Spleen (tissue), 11 donors: ENCODE measurements around the gene GJB4. TPM values are rescaled to one million over a fixed set of nuclear protein-coding genes. Genes with fewer than 3 reads are reported as not detected.

ENCODE experiments used
- DNase-seq: peaks from one replicate; pipeline ENCODE4 v3.0.0-alpha.2; 2020
- H3K27ac ChIP-seq, 8 donors: fragments of 200-600 bp; sonication (generic) in 7 of 8; 1 replicate in 4 of 8; 2 replicates in 4 of 8; pipeline versions ENCODE4 v1.5.0 to v1.8.0; 2016 to 2021; ENCODE audit warnings: inconsistent platforms in 4 of 8, mild to moderate bottlenecking in 4 of 8, moderate library complexity in 1 of 8
- H3K27me3 ChIP-seq, 7 donors: fragments of 200-600 bp; sonication (generic) in 6 of 7; replicated peaks in 1 of 7; 1 replicate in 4 of 7; 2 replicates in 3 of 7; pipeline versions ENCODE4 v1.5.0 to v1.8.0; 2016 to 2021; ENCODE audit warnings: inconsistent platforms in 3 of 7, mild to moderate bottlenecking in 1 of 7
- H3K36me3 ChIP-seq, 6 donors: fragments of 200-600 bp; sonication (generic) in 5 of 6; 1 replicate in 4 of 6; 2 replicates in 2 of 6; pipeline versions ENCODE4 v1.5.0 to v1.8.0; 2016 to 2021; ENCODE audit warnings: inconsistent platforms in 2 of 6
- H3K4me1 ChIP-seq, 6 donors: fragments of 200-600 bp; sonication (generic) in 5 of 6; 1 replicate in 3 of 6; 2 replicates in 3 of 6; pipeline versions ENCODE4 v1.5.0 to v1.8.0; 2016 to 2021; ENCODE audit warnings: inconsistent platforms in 3 of 6
- H3K4me3 ChIP-seq, 8 donors: fragments of 200-600 bp; sonication (generic) in 7 of 8; 1 replicate in 4 of 8; 2 replicates in 4 of 8; pipeline versions ENCODE4 v1.5.0 to v1.8.0; 2016 to 2021; ENCODE audit warnings: inconsistent platforms in 4 of 8, mild to moderate bottlenecking in 4 of 8, moderate library complexity in 2 of 8
- H3K9me3 ChIP-seq, 8 donors: fragments of 200-600 bp; sonication (generic) in 7 of 8; 1 replicate in 4 of 8; 2 replicates in 4 of 8; pipeline versions ENCODE4 v1.5.0 to v1.8.0; 2016 to 2021; ENCODE audit warnings: inconsistent platforms in 4 of 8
- CTCF ChIP-seq, 11 experiments: fragments of 200-600 bp in 7 of 11; fragments of 450-650 bp in 4 of 11; sonication (generic) in 4 of 11; IDR thresholded peaks in 8 of 11; conservative IDR thresholded peaks in 3 of 11; 1 replicate in 7 of 11; 2 replicates in 4 of 11; pipeline versions ENCODE4 v1.4.0 to v1.8.0; 2016 to 2021; ENCODE audit warnings: antibody characterized with exemption in 11 of 11, inconsistent platforms in 4 of 11, mild to moderate bottlenecking in 1 of 11
- POLR2A ChIP-seq, 3 donors: fragments of 450-650 bp; IDR thresholded peaks; one replicate each; pipeline ENCODE4 v1.5.1; 2017; ENCODE audit warnings: antibody characterized with exemption in 3 of 3, mild to moderate bottlenecking in 1 of 3
- POLR2AphosphoS5 ChIP-seq, 3 donors: sonication (generic); formaldehyde crosslinking; IDR thresholded peaks; one replicate each; pipeline ENCODE4 v1.5.1; 2017; ENCODE audit warnings: antibody characterized with exemption in 3 of 3
- WGBS, 5 donors: extraction: QIAGEN DNeasy Blood & Tissue Kit in 3 of 5; methylation state at CpG; one replicate each; pipeline versions ENCODE4 v1.1.5 to v1.1.7; 2013 to 2018; 5-methylcytosine and 5-hydroxymethylcytosine counted together
- intact Hi-C: fragments of 100-400 bp; cut with DNase I; formaldehyde crosslinking; loops from one replicate; pipeline ENCODE4 v1.15.0; 2023; ENCODE audit warnings: low total_unique reads
- polyA plus RNA-seq, 3 donors: library from polyadenylated mRNA; stranded (reverse); fragments of 200-250 nt; gene quantifications; one replicate each; pipeline ENCODE4 v1.2.1, GENCODE V29; 2013
- total RNA-seq, 7 donors: library from RNA; depleted of rRNA in 3 of 7; stranded (reverse); fragments of >200 nt in 3 of 7; fragmentation: NEBNext Ultra II Directional in 4 of 7; extraction: Animal tissue kit (Norgen Biotek cat#: 25700) in 4 of 7; gene quantifications; one replicate each; pipeline versions ENCODE4 v1.1.0 to v1.2.1, GENCODE V29; 2016 to 2021
- donor health status: healthy with polysubstance abuse.
- donor health status: DM: no; HTN: no; CAD: no; lungs with moderate emphysema.
- donor health status: DM: no; HTN: no; CAD: no.
- donor health status: Bipolar disorder and iron deficiency.
- donor health status: healthy.
- donor health status: DM: no; HTN: no; CAD: no.
- donor health status: DM: yes; HTN: yes; CAD: no.

The GJB4 gene
- total and polyA plus RNA-seq, 10 donors: not detected

GRCh38 chr1:34792424-34792823, 32.9 kb downstream of the GJB4 start:
- 58 to 76% (median 68%) methylated on average over 10 of the region's 10 CpGs for WGBS, 5 donors

GRCh38 chr1:34792868-34793727, 33.6 kb downstream of the GJB4 start, which contains the start of gene GJA4:
TSS of gene GJA4 (plus strand) at chr1:34792999. CDS start at chr1:34794214, 1,215 bp downstream.
- peaks cover 0 to 42% (median 18%) of the 10 kb centered on the region in 7 donors for H3K27me3 ChIP-seq
- intact Hi-C loops: no loop called here
- H3K36me3 ChIP-seq: no peaks in the 10 kb centered on the region
- H3K4me1 ChIP-seq: peaks cover 0 to 20% (median 13%) of the 10 kb centered on the region in 6 donors
- H3K9me3 ChIP-seq: no peaks in the 10 kb centered on the region
- DNase-seq: no peak
- peak within 1 kb of the TSS; percentile 8 to 60 (median 26) for H3K4me3 ChIP-seq
- 12 to 24% (median 13%) methylated on average over 22 to 44 of the region's 45 CpGs for WGBS, 5 donors
- no peak for TF ChIP-seq POLR2A (IDR thresholded peaks at IDR 0.05)
- TF ChIP-seq POLR2AphosphoS5 (IDR thresholded peaks at IDR 0.05): peak in 2 of 3 donors; percentile 45 to 60
- peak within 1 kb of the TSS in 4 of 8 donors; percentile 28 to 59 (median 32) for H3K27ac ChIP-seq

More at GRCh38 chr1:34792424-34792823, 32.9 kb downstream of the GJB4 start:
- H3K4me3 ChIP-seq: peak overlapping the region in 4 of 8 donors; percentile 23 to 60 (median 34)
- H3K27ac ChIP-seq: peak overlapping the region in 2 of 8 donors; percentile 28 to 59
- no peaks in the 10 kb centered on the region for H3K36me3 ChIP-seq
- intact Hi-C loops: no loop called here
- no peak for DNase-seq
- TF ChIP-seq POLR2A (IDR thresholded peaks at IDR 0.05): no peak
- TF ChIP-seq POLR2AphosphoS5 (IDR thresholded peaks at IDR 0.05): no peak
- no peak for TF ChIP-seq CTCF (IDR thresholded peaks at IDR 0.05 in 8 of 11, conservative IDR thresholded peaks at IDR 0.05 in 3 of 11)
- peaks cover 0 to 20% (median 13%) of the 10 kb centered on the region in 6 donors for H3K4me1 ChIP-seq
- peaks cover 0 to 49% (median 18%) of the 10 kb centered on the region in 7 donors for H3K27me3 ChIP-seq
- no peaks in the 10 kb centered on the region for H3K9me3 ChIP-seq

GRCh38 chr1:34794001-34794789, 34.7 kb downstream of the GJB4 start:
- Histone ChIP-seq H3K36me3 (no peaks in the 10 kb centered on the region), H3K27ac (no peak overlapping the region), H3K27me3 (peaks cover 0 to 42% (median 18%) of the 10 kb centered on the region in 7 donors), H3K9me3 (no peaks in the 10 kb centered on the region), H3K4me1 (peaks cover 0 to 20% (median 13%) of the 10 kb centered on the region in 6 donors), H3K4me3 (peak overlapping the region in 5 of 8 donors; percentile 9 to 60 (median 34))
- 87 to 93% (median 90%) methylated on average over 39 to 40 of the region's 40 CpGs for WGBS, 5 donors
- intact Hi-C loops: no loop called here
- DNase-seq: no peak
- TF ChIP-seq POLR2A (IDR thresholded peaks at IDR 0.05) (no peak), POLR2AphosphoS5 (IDR thresholded peaks at IDR 0.05) (no peak), CTCF (IDR thresholded peaks at IDR 0.05 in 8 of 11, conservative IDR thresholded peaks at IDR 0.05 in 3 of 11) (no peak)

GRCh38 chr1:34794790-34795180, 35.2 kb downstream of the GJB4 start:
- peak overlapping the region in 4 of 8 donors; percentile 9 to 60 (median 31) for H3K4me3 ChIP-seq
- intact Hi-C loops: no loop called here
- WGBS, 5 donors: 84 to 94% (median 88%) methylated on average over 9 to 12 of the region's 12 CpGs
- H3K9me3 ChIP-seq: no peaks in the 10 kb centered on the region
- no peak overlapping the region for H3K27ac ChIP-seq
- DNase-seq: no peak
- H3K36me3 ChIP-seq: no peaks in the 10 kb centered on the region
- H3K4me1 ChIP-seq: peaks cover 0 to 20% (median 13%) of the 10 kb centered on the region in 6 donors
- TF ChIP-seq POLR2A (IDR thresholded peaks at IDR 0.05) (no peak), CTCF (IDR thresholded peaks at IDR 0.05 in 8 of 11, conservative IDR thresholded peaks at IDR 0.05 in 3 of 11) (no peak), POLR2AphosphoS5 (IDR thresholded peaks at IDR 0.05) (no peak)
- H3K27me3 ChIP-seq: peaks cover 0 to 42% (median 18%) of the 10 kb centered on the region in 7 donors
